ENCODE results near the gene PIAS2. TPM values are rescaled to one million over a fixed set of nuclear protein-coding genes. Genes with fewer than 3 reads are reported as not detected.

PIAS2 gene, protein sequence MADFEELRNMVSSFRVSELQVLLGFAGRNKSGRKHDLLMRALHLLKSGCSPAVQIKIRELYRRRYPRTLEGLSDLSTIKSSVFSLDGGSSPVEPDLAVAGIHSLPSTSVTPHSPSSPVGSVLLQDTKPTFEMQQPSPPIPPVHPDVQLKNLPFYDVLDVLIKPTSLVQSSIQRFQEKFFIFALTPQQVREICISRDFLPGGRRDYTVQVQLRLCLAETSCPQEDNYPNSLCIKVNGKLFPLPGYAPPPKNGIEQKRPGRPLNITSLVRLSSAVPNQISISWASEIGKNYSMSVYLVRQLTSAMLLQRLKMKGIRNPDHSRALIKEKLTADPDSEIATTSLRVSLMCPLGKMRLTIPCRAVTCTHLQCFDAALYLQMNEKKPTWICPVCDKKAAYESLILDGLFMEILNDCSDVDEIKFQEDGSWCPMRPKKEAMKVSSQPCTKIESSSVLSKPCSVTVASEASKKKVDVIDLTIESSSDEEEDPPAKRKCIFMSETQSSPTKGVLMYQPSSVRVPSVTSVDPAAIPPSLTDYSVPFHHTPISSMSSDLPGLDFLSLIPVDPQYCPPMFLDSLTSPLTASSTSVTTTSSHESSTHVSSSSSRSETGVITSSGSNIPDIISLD
- total RNA-seq = 21.9 and 33.1 TPM in 2 replicates

DNA sequence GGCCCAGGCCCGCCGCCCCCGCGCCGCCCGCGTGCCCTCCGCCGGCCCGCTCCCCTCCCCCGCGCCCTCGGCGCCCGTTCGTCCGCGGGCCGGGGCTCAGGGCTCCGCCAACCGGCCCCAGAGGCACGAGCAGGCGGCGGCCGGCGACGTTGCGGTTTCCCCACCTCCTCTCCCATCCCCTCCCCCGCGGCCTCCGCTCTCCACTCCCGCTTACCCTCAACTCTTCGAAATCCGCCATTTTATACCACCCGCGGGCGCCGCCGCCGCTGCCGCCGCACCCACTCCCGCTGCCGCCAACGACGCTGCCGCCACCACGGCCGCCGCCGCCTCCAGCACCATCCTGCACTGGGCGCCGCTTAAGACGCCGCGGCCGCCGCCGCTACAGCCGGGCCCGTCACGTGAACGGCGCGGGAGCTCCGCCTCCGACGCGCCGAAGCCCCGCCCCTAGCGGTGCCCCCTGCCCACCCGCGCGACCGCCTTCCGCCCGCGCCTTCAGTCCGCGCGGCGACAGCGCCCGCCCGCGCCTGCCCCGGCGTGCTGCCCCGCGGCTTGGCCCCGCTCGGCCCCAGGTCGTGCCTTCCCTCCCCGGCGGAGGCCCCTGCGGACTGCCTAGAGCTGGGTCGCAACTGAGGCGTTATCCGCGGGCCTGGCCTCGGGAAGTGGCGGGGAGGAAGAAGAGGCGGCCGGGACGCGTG, at the start of gene PIAS2, which contains the start of gene KATNAL2:
PIAS2 (minus strand) TSS at position 400 of the 695 bp plus-strand sequence; CDS start at position 238, 162 bp downstream.
KATNAL2 (plus strand) TSS at position 495 of the 695 bp plus-strand sequence. CDS start 29,271 bp downstream, outside the sequence.

DNA sequence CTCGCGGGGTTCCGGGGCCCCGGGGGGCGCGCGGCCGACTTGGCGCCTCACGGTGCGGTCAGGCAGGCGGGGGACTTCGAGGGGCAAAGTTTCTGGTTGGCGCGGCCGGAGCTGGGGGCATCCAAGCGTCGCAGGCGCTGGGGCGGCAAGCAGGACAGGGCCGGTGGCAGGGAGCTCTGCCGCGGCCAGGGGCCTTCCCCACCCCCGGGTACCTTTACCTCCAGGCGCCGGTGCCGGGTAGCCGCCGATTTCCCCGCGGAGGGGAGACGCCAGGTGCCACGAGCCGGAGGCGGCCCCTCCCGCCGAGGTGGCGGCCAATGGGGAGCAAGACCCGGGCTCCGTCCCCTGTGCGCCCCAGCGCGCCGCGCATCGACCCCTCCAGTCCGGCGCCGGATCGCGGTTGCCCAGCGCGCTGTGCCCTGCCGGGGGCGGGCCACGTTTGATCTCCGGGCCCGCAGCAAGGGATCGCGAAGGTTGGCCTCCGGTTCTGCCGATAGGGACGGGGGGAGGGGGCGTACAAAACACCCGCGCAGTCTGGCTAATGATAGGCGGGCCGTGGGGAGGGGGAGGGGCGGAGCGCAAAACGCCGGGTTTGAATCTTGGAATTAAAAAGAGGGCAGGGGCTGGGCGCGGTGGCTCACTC, 160.6 kb downstream of the PIAS2 start, which contains the start of gene ST8SIA5:
ST8SIA5 (minus strand) TSS at position 495 of the 643 bp plus-strand sequence. CDS start 545 bp downstream, outside the sequence.

Other genes starting within 250 kb of the PIAS2 start
- 0.10 TPM in 1 of 2 replicates, not detected in the other for gene ST8SIA5, start 160.5 kb downstream of the PIAS2 start, total RNA-seq
- gene KATNAL2, start 95 bp upstream of the PIAS2 start, total RNA-seq = 0.86 and 0.98 TPM in 2 replicates
- not detected in 2 replicates for gene ELOA2, start 118.1 kb upstream of the PIAS2 start, total RNA-seq
- gene HDHD2, start 233.0 kb upstream of the PIAS2 start, total RNA-seq = 8.2 and 9.6 TPM in 2 replicates